Occipital lobe (tissue), 2 donors: ENCODE results near the gene EGF. TPM values are rescaled to one million over a fixed set of nuclear protein-coding genes. Genes with fewer than 3 reads are reported as not detected.
"Not testable (repeated sequence)": the region's sequence is repeated elsewhere in the genome, so short reads cannot be mapped to it uniquely, and the experiment has no call there.

Source experiments
- DNase-seq: peaks from one replicate; lab custom pipeline; 2025; lab: John Stamatoyannopoulos, UW
- total RNA-seq: library from RNA; depleted of rRNA; stranded (reverse); fragments of >200 nt; gene quantifications from one replicate; pipeline ENCODE4 v1.2.3, GENCODE V29; 2014

The EGF gene
- total RNA-seq, result 1.7 TPM

DNA sequence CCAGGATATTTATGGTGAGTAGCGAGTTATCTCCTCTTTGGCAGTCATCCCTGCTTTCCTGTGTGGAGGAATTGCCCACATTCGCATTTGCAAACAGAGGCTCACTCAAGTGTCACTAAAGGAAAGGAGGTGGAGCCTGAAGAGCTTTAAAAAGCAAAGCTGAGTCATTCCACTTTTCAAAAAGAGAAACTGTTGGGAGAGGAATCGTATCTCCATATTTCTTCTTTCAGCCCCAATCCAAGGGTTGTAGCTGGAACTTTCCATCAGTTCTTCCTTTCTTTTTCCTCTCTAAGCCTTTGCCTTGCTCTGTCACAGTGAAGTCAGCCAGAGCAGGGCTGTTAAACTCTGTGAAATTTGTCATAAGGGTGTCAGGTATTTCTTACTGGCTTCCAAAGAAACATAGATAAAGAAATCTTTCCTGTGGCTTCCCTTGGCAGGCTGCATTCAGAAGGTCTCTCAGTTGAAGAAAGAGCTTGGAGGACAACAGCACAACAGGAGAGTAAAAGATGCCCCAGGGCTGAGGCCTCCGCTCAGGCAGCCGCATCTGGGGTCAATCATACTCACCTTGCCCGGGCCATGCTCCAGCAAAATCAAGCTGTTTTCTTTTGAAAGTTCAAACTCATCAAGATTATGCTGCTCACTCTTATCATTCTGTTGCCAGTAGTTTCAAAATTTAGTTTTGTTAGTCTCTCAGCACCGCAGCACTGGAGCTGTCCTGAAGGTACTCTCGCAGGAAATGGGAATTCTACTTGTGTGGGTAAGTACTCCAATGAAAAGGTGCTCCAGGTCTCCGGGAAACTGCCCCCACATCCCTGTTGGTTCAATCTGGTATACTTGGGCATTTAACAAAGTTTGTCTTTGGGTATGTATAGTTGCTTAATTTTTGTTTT lies at the start of gene EGF:
TSS of gene EGF (plus strand) at position 178 of the 890 bp plus-strand sequence. CDS start at position 631, 453 bp downstream.
- DNase-seq, result no peak

DNA sequence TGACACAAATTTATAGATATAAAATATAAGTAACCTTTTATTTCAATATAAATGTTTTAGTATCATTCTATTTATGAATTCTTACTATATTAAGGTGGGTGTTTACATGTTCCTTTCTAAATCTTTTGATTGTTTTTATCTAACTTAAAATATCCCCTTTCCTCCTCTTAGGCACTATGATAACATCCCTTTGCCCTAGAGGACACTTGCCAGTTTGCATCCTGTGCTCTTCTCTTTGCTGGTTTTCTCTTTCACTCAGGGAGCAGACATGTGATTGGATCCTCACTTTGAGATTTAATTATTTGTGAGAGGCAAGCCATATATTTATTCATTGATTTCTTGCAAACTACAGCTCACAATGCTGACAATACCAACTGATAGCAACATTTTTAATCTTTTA lies 48.5 kb upstream of the EGF start:
- DNase-seq, result no peak

DNA sequence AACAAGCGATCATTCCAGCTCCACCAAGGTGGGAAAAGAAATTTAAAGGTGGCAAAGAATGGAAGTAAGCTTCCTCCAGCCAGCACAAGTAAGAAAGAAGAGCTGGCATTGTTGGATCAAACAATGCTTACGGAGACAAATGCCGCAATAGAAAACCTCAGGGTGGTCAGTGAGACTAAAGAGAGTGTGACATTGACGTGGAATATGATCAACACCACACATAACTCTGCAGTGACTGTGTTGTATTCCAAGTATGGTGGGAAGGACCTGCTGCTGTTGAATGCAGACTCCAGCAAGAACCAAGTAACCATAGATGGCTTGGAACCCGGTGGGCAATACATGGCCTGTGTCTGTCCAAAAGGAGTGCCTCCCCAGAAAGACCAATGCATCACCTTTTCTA lies 42.6 kb upstream of the EGF start:
- DNase-seq, result no peak

DNA sequence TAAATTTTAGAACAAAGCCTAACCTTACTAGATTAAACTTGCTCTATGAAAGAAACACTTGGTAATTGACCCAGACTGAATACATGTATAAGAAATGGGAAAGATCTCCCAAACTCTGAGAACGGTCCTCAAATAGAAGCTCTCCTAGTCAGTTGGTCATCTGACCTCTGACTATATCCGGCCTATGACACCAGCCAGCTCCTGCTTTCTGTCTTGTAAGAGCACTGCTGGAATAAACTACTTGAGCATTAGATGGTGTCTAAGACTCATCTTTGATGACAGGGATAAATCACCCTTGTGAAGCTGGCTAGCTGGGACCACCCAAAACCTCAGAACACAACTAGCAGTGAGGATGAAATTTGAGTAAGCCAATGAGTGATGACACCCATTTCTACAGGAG lies 40.6 kb upstream of the EGF start:
- DNase-seq, result no peak

DNA sequence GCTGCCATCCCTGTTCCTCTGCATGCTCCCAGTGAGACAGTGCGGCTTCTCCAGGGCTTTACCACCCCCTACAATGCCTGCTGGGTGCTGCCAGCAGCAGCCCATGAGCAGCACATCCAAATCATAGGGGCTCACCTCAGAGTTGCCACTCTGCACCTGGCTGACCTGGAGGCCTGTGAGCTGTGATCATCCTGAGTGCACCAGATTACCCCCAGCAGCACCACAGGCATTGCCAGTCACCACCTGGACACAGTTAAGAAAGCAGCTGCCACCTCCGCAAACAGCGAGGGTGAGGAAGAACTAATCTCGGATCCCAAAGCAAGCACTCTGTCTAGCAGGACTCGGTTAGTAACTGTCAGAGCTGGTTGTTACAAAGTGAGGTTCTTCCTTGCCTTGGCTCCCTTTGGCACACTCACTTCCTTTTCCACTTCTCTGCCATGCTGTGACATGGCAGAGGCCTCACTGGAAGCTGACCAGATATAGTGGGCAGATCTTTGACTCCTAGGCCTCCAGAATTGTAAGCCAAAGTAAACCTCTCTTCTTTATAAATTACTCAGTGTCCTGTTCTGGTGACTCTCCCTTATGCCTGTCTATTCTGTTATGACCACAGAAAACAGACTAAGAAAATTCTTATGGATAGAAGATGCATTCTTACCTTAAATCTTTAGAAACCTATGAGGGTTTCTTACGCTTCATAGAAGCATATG lies 39.6 kb upstream of the EGF start:
- no peak for DNase-seq

DNA sequence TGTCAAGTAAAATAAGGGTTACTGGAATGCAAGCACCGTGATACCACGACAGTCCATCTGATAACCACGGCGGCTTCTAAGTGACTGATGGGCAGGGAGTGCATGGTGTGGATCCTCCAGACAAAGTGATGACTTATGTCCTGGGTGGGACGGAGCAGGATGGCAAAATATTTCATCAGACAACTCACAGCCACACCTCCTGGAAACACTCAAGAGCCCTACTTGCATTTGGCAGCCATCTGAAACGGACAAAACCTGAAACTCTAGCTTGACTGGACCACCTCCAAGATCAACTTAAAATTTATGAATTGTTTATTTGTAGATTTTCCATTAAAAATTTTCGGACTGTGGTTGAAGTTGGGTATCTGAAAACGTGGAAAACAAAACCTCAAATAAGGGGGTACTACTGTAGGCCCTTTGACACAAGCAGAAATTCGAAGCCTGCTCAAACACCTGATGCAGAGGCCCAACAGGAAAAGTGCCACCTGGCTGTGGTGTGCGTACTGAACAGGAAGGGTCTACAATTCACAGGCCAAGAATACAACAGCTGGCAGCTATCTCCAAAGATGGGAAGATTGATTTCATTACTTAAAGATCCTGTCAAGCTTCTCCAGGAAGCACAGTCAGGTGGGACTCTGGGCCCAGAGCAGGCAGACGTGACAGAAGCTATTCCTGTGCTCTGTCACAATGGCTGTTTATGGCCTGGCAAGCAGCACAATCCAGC lies 38.7 kb upstream of the EGF start:
- DNase-seq, result no peak

DNA sequence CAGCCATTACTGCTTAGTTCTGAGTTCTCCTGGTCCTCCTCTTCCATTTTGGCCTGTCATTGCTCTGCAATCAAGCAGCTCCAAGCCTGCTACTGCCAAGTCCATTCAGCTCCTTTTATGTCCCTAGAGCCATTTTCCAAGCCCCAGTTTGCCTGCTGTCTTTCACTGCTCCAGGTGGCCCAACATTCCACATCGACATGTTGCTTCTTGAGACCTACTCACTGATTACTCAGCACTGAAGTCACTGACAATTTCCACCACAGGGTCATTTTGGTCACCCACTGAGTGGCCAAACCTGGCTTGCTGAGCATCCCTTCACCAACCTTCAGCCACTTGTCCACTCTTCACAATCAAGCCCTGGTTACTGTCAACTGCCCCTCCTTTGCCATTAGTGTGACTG lies 37.6 kb upstream of the EGF start:
- no peak for DNase-seq

DNA sequence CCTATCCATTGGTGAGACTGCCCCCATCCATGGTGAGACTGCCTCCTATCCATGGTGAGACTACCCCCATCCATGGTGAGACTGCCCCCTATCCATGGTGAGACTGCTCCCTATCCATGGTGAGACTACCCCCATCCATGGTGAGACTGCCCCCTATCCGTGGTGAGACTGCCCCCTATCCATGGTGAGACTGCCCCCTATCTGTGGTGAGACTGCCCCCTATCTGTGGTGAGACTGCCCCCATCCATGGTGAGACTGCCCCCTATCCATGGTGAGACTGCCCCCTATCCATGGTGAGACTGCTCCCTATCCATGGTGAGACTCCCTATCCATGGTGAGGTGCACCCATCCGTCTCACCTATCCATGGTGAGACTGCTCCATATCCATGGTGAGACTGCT lies 37.1 kb upstream of the EGF start:
- not testable (repeated sequence) for DNase-seq

DNA sequence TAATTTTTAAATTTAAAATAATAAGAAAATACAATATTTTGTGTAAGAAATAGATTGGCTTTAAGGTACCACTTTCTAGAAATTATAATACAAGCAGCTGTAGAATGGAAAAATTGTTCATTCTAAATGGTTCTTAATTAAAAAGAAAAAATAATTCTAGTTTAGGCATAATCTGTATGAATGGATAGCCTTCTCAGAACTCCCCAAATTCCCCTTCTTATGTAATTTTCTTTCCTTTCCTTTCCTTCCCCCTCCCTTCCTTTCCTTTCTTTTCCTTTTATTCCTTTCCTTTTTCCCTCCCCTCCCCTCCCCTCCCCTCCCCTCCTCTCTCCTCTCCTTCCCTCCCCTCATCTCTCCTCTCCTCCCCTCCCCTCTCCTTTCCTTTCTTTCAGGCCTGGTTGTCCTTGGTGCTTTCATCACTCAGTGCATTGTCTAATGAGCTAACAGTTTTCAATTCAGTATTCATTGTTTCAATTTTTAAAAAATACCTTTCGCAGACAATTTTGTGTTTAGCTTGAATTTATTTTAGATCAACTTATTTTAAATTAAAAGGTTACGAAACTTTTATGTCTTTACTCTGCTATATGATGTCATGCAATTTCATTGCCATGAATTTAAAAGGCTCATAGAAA lies 35.9 kb upstream of the EGF start:
- no peak for DNase-seq

DNA sequence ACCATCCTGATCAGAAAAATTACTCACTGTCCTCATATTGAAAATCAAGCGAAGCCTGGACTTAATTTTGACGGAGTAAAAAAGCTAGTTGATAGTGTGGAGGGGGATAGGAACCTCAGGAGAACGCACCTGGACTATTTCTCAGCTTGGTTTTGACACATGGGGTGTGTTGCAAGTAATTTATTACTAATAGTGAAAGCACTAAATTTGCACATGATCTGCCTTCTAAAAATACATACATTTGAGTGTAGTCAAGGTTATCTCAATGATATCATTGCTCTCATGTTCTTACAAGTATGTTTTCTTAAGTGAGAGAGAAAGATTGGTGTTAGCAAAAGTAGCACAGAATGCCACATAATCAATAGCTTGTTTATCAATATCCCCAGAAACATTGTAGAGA lies 35.3 kb upstream of the EGF start:
- DNase-seq, result no peak

DNA sequence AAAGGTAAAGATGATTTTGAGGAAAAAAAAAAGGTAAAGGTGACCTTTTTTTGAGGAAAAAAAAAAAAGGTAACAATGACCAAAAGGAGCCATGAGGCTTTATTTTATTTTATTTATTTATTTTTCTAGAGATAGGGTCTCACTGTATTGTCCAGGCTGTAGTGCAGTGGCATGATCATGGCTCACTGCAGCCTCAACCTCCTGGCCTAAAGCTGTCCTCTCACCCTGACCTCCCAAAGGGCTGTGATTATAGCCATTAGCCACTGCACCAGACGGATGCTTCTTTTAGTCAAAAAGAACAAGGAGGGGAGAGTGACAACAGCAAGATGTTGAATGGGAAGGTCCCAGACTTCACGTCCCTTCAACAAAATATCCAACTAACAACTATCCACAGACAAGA lies 34.3 kb upstream of the EGF start:
- DNase-seq, result no peak

DNA sequence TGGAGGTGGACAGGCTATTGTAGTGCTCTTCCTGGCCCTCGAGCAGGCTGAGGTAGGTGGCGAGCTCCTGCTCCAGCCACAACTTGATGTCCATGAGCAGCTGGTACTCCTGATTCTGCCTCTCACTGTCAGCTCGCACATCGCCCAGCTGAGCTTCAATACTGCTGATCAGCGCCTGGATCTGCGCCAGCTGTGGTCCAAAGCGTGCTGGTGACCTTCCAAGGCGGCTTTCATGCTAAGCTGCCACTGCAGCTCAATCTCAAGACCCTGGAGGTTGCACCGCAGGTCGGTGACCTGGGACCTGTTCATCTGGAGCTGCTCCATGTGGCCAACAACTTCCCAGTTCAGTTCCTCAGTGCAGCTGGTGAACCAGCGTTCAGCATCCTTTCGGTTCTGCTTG lies 33.6 kb upstream of the EGF start:
- DNase-seq, result no peak

DNA sequence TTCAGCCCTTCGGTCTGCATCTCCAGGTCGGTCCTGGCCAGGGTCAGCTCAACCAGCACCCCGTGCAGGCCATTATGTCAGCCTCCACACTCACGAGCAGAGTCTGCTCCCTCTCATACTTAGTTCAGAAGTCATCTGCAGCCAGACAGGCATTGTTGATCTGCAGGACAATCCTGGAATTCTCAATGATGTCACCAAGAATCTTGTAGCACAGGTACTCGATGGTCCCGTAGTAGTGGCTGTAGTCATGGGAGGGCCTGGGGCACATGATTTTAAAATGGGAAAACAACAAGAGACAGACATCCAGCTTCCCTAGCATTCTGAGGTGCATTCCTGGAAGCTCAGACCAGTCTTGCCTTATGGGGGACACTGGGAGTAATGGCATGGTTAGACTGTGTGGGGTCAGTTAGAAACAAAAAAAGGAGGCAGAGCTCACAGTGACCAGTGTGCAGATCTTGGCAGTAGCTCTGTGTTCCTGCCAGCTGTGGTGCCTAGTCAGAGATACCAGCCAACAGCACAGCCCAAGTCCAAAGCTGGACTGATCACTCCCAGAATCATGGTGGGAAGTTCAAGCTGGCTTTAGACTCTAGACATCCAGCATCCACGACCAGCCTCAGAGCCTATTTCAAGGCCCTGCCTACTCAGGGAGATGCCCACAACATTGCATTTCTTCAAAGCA lies 32.9 kb upstream of the EGF start:
- DNase-seq, result no peak

DNA sequence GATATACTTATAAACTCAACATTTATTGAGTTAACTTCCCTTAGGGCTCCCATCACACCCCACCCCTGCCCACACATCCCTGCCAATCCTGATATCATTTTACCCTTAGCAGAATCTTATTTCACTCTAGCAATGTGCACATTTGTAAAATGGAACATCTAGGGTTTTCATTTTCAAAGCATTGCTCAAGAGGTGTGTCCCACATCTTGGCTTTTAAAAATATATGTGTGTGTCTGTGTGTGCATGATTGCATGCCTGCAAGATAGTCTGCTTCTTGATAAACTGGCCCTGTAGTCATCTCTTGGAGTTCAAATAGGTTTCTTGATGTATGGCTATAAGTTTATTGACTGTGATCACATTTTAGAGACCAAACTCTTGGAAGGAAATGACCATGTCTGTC lies 26.4 kb upstream of the EGF start:
- DNase-seq, result no peak

DNA sequence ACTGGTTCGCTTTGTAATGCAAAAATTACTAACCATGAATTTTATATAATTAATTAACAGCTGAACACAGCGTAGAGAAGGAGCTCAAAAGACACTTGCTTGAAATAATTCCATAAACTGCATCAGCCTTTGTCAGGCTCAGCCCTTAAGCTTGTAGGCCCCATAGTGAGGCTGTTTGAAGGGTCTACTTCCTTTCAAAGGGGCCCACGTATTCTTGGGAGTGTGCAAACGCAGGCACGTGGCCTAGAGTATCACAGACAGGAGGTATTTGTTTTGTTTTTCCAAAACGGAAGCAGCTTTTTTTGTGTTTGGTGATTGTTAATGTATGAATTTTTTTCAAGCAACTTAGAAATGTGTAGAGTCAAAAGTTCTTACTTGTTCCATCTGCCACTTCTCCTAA lies 25.6 kb upstream of the EGF start:
- no peak for DNase-seq

DNA sequence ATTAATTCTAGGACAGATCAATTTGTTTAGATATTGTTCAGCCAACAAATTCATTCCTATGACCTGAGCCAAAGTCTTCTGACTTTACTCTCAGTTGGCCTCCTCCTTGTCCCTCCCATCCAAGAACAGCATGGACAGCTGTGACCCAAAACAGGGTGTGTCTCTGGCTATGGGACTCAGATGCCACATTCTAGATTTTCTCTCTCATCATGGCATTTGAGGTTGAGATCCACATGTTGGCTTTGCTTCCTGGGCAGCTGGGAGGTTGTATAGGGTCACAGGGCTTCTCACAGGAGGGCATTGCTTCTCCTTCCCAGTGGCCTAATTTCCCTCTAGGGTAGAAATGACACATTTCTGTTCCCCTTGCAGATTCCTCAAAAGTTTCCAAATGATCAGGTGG lies 22.6 kb upstream of the EGF start:
- no peak for DNase-seq

DNA sequence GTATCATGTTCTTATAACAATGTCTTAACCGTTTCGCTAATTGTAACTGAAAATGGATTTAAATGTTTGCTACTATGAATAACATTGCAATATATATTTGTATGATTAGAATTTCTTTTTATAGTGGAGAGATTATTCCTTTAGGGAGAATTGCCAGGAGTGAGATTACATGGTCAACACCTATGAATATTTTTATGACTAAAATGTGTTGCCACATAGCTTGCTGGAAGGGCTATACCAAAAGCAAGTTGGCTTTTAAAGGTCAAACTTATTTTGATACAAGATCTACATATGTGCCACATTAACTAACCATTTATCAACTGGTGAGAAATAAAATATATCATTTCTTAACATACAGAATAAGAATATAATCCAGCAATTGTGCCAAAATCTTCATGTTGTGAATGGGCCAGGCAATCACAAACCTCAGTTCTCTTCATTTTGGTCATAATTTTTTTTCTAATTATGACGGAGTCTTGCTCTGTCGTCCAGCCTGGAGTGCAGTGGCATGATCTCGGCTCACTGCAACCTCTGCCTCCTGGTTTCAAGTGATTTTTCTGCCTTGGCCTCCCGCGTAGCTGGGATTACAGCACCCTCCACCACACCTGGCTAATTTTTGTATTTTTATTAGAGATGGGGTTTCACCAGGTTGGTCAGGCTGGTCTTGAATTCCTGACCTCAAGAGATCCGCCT lies 10.0 kb upstream of the EGF start:
- no peak for DNase-seq

DNA sequence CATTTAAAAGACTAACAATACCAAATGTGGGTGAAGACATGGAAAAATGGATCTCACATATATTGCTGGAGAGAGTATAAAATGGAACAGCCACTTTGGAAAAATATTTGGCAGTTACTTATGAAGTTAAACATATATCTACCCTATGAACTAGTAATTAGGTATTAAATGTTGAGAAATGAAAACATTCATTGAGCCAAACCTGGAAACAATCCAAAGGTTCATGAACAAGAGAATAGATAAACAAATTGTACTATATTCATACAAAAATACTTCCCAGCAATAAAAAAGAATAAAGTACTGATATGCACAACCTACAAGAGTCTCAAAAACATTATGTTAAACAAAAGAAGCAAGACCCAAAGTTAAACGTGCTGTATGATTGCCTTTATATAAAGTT lies 4.0 kb upstream of the EGF start:
- no peak for DNase-seq

DNA sequence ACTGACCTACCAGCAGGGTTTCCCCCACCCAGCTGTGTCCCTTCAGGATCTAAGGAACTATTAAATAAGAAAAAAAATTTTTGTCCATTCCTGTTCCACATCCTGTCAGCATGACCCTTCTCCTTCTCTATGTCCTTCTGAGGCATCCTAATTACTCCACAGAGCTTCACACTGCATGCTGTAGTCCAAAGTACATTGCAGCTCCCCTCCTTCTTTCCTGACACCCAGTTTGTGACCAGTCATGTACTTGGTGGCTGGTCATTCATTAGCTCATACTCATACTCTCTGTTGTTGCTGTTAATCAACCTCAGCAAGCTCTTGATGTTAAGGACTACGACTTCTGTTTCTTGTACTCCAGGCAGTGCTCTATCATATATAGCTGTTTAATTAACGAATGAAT lies 2.4 kb upstream of the EGF start:
- DNase-seq, result no peak

DNA sequence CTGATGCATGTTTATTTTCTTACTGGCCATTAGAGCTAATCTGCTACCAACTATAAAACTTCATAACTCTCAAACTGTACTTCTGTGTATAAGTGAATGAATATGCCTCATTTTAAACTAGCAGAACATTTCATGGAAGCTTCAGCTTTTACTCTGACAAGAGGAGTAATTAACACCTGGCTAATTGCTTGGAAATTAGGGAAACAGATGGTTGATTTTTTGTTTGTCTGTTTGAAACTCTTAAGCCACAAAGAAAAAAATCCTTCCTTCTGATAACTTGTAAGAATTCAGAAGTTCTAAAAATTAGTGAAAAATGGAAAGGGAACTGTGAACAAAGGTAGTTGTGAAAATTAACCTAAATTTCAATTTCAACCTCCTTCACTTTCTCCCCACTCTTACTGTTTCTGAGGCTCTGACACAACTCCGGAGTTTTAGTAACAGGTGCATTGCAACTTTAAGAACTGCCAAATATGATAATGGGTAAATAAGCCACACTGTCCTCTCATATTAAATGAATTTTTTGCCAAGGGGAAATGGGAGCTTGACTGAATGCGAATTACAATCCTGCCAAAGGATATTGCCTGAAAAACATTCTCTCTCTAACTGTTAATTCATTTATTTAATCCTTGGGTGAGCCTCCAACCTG lies 1.0 kb downstream of the EGF start:
- DNase-seq, result no peak
